ENCODE results near the gene OGFOD1.
A peak's percentile ranks its signal among the peaks of the same experiment; 100 is the strongest.

OGFOD1 gene

DNA sequence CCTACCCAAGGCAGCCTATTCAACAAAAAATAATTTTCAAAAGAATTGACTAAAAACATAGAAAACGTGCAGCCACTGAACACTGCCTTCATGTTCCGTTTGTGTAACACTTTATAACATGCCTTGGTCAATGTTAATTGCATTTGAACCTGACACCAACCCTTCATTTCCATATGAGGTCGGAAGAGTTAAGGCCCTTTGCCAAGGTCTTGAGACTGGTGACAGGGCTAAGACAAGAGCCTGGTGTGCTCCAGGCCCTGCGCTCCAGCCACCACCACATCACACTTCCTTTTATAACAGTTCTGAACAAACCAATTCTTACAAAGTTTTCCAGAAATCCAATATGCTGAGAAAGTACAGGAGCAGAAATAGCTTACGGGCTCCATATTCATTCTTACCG, 64.3 kb downstream of the OGFOD1 start:
- no peaks in the 10 kb centered on the region for H3K9me3 ChIP-seq (ENCODE audit: insufficient read depth, low read depth, low read length)
- no peaks in the 10 kb centered on the region for H3K36me3 ChIP-seq (ENCODE audit: insufficient read depth, low read depth, low read length)
- H3K27ac ChIP-seq (ENCODE audit: low read length), result no peak overlapping the region
- H3K27me3 ChIP-seq (ENCODE audit: insufficient read depth, low read length), result peaks cover 5% of the 10 kb centered on the region; the same call in 1 of the 2 replicates
- H3K9ac ChIP-seq (ENCODE audit: low read depth, low read length), result no peak overlapping the region
- no peak overlapping the region for H3K4me3 ChIP-seq (ENCODE audit: low read length)
- peaks cover 2% of the 10 kb centered on the region; the same call in 1 of the 2 replicates for H3K4me1 ChIP-seq (ENCODE audit: insufficient read depth, low read length)

DNA sequence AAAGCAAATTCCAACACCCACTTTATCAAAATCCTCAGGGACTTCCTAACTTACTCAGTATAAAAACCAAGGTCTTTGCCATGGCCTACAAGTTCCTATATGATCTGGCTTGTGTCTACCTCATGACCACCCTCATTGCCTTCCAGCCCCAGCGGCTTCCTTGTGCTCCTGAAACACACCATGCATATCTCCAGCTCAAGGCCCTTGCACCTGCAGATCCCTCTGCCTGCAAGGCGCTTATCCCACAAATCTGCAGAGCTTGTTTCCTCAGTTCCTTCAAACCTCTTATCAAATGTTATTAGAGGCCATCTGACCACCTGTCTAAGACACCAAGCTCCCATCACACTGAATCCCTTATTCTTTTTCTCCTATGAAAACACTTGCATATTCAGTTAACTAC, 65.9 kb downstream of the OGFOD1 start:
- Histone ChIP-seq H3K27ac (ENCODE audit: low read length) (no peak overlapping the region), H3K36me3 (ENCODE audit: insufficient read depth, low read depth, low read length) (no peaks in the 10 kb centered on the region), H3K27me3 (ENCODE audit: insufficient read depth, low read length) (peaks cover 6% of the 10 kb centered on the region; the same call in 1 of the 2 replicates), H3K4me3 (ENCODE audit: low read length) (no peak overlapping the region), H3K4me1 (ENCODE audit: insufficient read depth, low read length) (peaks cover 2% of the 10 kb centered on the region; the same call in 1 of the 2 replicates), H3K9ac (ENCODE audit: low read depth, low read length) (no peak overlapping the region), H3K9me3 (ENCODE audit: insufficient read depth, low read depth, low read length) (no peaks in the 10 kb centered on the region)

GRCh38 chr16:56518425-56518824, 67.1 kb downstream of the OGFOD1 start:
- Histone ChIP-seq H3K36me3 (ENCODE audit: insufficient read depth, low read depth, low read length) (no peaks in the 10 kb centered on the region), H3K4me1 (ENCODE audit: insufficient read depth, low read length) (peaks cover 2% of the 10 kb centered on the region; the same call in 1 of the 2 replicates), H3K27me3 (ENCODE audit: insufficient read depth, low read length) (peaks cover 6% of the 10 kb centered on the region; the same call in 1 of the 2 replicates), H3K9me3 (ENCODE audit: insufficient read depth, low read depth, low read length) (no peaks in the 10 kb centered on the region), H3K9ac (ENCODE audit: low read depth, low read length) (no peak overlapping the region), H3K27ac (ENCODE audit: low read length) (no peak overlapping the region), H3K4me3 (ENCODE audit: low read length) (no peak overlapping the region)

- Histone ChIP-seq H3K9me3 (ENCODE audit: insufficient read depth, low read depth, low read length) (no peaks in the 10 kb centered on the region), H3K4me3 (ENCODE audit: low read length) (peak within 1 kb of the TSS; percentile 96), H3K9ac (ENCODE audit: low read depth, low read length) (peak within 1 kb of the TSS; percentile 83; the same call in 1 of the 2 replicates), H3K27ac (ENCODE audit: low read length) (no peak within 1 kb of the TSS), H3K27me3 (ENCODE audit: insufficient read depth, low read length) (peaks cover 6% of the 10 kb centered on the region; the same call in 1 of the 2 replicates), H3K4me1 (ENCODE audit: insufficient read depth, low read length) (peaks cover 2% of the 10 kb centered on the region; the same call in 1 of the 2 replicates), H3K36me3 (ENCODE audit: insufficient read depth, low read depth, low read length) (no peaks in the 10 kb centered on the region)
Observed at GRCh38 chr16:56519459-56520250, 68.3 kb downstream of the OGFOD1 start, which contains the start of gene BBS2. BBS2 (minus strand) TSS chr16:56520024; CDS start chr16:56519862, 162 bp downstream.

DNA sequence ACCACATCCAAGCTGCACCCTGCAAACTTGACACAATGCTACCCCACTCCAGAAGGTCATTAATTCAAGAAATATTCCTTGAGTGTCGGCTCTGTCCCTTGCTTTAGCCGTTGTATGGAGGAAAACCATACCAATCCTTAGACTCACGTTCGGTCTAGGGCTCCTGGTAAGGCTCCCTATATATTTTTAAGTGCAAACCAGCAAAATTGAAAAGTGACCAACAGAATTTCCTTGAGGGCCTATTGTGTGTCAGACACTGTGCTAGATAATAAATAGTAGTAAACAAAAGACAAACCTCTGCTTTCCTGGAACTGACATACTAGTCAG, 68.9 kb downstream of the OGFOD1 start:
- H3K4me1 ChIP-seq (ENCODE audit: insufficient read depth, low read length), result peaks cover 2% of the 10 kb centered on the region; the same call in 1 of the 2 replicates
- peak overlapping the region; percentile 83; the same call in 1 of the 2 replicates for H3K9ac ChIP-seq (ENCODE audit: low read depth, low read length)
- peak overlapping the region; percentile 96 for H3K4me3 ChIP-seq (ENCODE audit: low read length)
- peaks cover 6% of the 10 kb centered on the region; the same call in 1 of the 2 replicates for H3K27me3 ChIP-seq (ENCODE audit: insufficient read depth, low read length)
- no peak overlapping the region for H3K27ac ChIP-seq (ENCODE audit: low read length)
- no peaks in the 10 kb centered on the region for H3K36me3 ChIP-seq (ENCODE audit: insufficient read depth, low read depth, low read length)
- no peaks in the 10 kb centered on the region for H3K9me3 ChIP-seq (ENCODE audit: insufficient read depth, low read depth, low read length)

GRCh38 chr16:56525236-56525635, 73.9 kb downstream of the OGFOD1 start:
- H3K27ac ChIP-seq (ENCODE audit: low read length), result no peak overlapping the region
- no peaks in the 10 kb centered on the region for H3K36me3 ChIP-seq (ENCODE audit: insufficient read depth, low read depth, low read length)
- no peak overlapping the region for H3K9ac ChIP-seq (ENCODE audit: low read depth, low read length)
- no peaks in the 10 kb centered on the region for H3K9me3 ChIP-seq (ENCODE audit: insufficient read depth, low read depth, low read length)
- H3K27me3 ChIP-seq (ENCODE audit: insufficient read depth, low read length), result peaks cover 8% of the 10 kb centered on the region; the same call in 1 of the 2 replicates
- H3K4me3 ChIP-seq (ENCODE audit: low read length), result no peak overlapping the region
- peaks cover under 1% of the 10 kb centered on the region; the same call in 1 of the 2 replicates for H3K4me1 ChIP-seq (ENCODE audit: insufficient read depth, low read length)

Measured in iPS-20b (cell line).